ENCODE results near the gene IL13RA1.

DNA sequence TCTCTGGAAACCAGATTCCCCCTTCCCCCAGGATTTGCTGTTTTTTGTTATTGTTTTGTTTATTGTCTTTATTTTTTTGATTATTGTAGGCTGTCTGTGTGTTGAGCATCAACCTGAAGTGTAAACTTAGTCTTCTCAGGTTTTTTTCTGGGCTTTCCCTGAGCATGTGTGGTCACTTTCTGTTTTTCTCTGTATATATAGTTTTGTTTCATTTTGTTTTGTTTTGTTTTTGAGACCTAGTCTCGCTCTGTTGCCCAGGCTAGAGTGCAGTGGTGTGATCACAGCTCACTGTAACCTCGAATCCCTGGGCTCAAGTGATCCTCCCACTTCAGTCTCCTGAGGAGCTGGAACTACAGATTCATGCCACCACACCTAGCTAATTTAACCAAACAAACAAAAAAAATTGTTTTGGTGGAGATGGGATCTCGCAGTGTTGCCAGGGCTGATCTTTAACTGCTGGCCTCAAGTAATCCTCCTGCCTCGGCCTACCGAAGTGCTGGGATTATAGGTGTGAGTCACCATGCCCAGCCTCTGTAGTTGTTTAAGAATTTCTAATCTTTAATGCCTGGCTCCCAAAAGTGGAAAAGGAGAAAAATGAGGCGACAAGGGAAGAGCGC lies 9.1 kb downstream of the IL13RA1 start:
- TF ChIP-seq, protein P1, sequence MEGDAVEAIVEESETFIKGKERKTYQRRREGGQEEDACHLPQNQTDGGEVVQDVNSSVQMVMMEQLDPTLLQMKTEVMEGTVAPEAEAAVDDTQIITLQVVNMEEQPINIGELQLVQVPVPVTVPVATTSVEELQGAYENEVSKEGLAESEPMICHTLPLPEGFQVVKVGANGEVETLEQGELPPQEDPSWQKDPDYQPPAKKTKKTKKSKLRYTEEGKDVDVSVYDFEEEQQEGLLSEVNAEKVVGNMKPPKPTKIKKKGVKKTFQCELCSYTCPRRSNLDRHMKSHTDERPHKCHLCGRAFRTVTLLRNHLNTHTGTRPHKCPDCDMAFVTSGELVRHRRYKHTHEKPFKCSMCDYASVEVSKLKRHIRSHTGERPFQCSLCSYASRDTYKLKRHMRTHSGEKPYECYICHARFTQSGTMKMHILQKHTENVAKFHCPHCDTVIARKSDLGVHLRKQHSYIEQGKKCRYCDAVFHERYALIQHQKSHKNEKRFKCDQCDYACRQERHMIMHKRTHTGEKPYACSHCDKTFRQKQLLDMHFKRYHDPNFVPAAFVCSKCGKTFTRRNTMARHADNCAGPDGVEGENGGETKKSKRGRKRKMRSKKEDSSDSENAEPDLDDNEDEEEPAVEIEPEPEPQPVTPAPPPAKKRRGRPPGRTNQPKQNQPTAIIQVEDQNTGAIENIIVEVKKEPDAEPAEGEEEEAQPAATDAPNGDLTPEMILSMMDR (IDR thresholded peaks at IDR 0.05), result no peak
- no peak for TF ChIP-seq POLR2AphosphoS5 (IDR thresholded peaks at IDR 0.05)
- TF ChIP-seq EP300 (IDR thresholded peaks at IDR 0.05), result no peak

All from sigmoid colon (tissue), 4 donors.